HG02885 (cell line): ENCODE data around the gene KPNA1.
"Not testable (repeated sequence)": the region's sequence is repeated elsewhere in the genome, so short reads cannot be mapped to it uniquely, and the experiment has no call there.

Experiments used
- ATAC-seq: cut with Tn5 transposase; IDR thresholded peaks from one replicate; pipeline ENCODE4 v1.9.1; 2021; ENCODE audit warnings: mild to moderate bottlenecking; ENCODE audit not compliant: unreplicated experiment, poor library complexity

The KPNA1 gene

DNA sequence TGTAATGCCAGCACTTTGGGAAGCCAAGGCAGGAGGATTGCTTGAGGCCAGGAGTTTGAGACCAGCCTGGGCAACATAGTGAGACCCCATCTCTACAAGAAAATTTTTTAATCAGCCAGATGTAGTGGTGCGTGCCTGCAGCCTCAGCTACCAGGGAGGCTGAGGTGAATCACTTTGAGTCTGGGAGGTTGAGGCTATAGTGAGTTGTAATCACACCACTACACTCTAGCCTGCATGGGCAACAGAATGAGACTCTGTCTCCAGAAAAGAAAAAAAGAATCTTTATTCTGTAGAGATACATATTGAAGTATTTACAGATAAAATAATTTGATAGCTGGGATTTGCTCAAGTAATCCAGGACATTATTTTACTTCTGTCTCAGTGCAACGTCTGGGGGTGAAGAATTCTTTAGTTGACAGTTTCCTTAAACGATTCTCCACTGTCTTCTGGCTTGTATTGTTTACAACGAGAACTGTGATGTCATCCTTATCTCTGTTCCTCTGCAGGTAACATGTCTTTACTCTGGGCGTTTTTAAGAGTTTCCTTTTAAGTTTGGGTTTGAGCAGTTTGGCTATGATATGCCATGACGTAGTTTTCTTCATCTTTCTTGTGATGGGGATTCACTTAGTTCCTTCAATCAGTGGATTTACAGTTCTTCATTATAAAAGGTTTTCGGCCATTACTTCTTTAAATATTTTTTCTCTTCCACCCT lies 26.3 kb downstream of the KPNA1 start:
- ATAC-seq, result no peak

DNA sequence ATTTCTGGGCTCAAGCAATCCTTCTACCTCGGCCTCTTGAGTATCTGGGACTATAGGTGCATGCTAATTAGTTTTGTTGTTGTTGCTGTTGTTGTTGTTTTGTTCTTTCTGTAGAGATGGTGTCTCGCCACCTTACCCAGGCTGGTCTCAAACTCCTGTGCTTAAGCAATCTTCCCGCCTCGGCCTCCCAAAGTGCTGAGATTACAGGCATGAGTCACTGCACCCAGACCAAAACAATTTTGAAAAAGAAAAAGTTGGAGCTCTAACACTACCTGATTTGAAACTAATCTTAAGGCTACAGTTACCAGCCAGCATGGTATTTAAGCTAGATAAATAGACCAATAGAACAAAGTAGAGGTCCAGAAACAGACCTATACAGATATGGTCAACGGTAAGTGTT lies 29.8 kb downstream of the KPNA1 start:
- ATAC-seq, result no peak

DNA sequence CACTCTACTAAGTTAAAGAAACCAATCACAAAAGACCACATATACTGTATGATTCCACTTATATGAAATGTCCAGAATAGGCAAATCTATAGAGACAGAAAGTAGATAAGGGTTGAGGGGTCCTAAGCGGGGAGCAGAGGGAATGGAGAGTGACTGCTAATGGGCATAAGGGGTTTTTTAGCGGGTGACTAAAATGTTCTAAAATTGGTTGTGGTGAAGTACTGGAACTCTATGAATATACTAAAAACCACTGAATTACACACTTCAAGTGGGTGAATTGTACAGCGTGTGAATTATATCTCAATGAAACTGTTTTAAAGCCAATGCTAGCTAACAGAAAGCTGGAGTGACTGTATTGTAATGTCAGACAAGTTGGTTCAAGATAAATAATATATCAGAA lies 33.3 kb downstream of the KPNA1 start:
- no peak for ATAC-seq

DNA sequence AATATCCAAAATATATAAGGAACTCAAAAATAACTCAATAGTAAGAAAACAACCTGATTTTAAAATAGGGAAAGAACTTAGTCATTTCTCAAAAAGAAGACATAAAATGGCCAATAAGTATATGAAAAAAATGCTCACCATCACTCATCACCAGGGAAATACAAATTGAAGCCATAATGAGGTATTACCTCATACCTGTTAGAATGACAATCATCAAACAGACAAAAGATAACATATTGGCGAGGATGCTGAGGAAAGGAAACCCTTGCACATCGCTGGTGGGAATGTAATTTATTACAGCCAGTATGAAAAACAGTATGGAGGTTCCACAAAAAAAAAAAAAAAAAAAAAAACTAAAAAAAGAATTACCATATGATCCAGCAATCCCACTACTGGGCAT lies 38.2 kb downstream of the KPNA1 start:
- no peak for ATAC-seq

DNA sequence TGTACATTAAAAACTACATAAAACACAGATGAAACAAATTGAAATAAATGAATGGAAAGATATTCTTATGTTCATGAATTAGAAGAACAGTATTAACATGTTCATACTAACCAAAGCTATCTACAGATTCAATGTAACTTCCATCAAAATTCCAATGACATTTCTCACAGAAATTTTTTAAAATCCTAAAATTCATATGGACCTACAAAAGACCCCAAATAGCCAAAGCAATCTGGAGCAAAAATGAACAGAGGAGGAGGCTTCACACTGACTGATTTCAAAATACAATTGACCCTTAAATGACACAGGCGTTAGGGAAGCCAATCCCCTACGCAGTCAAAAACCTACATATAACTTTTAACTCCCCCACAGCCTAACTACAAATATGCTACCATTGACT lies 39.4 kb downstream of the KPNA1 start:
- no peak for ATAC-seq

DNA sequence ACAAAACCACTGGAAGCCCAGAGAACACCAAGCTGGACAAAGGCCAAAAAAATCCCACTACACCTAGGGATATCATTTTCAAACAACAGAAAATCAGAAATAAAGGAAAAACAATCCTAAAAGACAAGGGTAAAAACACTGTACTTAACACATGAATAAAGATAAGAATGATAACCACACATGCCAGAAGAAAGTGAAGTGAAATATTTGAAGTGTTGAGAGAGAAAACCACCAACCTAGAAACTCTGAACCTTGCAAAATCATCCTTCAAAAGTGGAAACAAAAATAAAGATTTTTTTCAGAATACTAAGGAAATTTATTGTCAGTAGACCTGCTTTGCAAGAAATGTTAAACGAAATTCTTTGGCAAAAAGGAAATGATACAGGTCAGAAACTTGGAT lies 45.1 kb downstream of the KPNA1 start:
- ATAC-seq, result no peak

DNA sequence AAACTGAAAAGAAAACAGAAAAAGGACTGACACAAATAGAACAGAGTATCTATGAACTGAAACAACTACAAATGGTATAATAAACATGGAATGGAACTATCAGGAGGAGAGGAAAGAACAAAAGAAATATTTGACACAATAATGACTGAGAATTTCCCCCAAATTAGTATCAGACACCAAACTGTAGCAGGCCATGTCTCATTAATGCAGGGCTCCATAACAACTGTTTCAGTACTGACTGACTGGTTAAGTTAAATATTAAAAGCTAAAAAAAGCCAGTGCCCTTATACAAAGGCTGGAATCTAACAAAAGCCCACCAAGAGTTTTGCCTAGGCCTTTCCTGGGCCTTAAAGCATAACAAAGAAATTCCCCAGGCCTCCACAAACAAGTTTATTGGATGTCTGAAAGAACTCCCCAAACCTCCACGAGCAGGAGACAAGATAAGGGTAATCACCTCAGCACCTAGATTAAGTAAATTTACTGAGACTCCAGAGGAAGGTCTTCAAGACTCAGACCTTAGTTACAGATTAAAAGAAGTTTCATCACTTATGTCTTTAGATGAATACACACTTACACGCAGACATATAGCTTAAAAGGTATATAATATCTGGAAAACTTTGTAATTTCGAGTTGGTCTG lies 45.7 kb downstream of the KPNA1 start:
- no peak for ATAC-seq

DNA sequence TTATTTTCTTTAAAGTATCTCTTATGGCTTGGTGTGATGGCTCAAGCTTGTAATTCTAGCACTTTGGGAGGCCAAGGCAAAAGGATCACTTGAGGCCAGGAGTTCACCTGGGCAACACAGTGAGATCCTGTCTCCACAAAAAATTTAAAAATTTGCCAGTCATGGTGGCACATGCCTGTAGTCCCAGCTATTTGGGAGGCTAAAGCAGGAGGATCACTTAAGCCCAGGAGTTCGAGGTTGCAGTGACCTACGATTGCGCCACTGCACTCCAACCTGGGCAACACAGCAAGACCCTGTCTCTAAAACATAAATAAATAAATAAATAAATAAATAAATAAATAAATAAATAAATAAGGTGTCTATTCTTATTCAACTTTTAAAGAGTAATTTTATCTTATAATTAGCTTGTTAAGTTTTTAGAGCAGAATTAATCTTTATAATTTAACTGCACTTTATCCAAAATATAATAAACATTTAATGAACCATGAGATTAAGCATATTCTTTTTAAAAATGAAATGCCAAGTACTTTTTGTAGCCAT lies 48.0 kb downstream of the KPNA1 start:
- ATAC-seq, result no peak

DNA sequence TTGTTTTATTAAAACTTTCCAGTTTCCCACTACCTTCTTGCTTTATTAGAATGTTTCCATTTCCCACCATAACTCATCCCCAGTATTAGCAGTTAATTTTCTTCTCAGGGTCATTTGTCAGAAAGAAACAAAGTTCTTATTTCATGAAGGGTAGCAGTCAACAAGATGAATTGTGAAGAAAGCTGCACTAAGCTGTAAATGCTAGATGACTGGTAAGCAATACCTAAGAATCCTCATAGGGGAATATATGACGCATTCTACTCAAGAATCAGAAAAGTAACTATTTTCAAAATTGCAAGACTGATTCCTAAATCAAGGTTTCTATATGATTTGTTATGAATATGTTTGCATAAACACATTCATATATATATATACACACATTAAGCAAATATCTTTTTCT lies 50.1 kb downstream of the KPNA1 start:
- no peak for ATAC-seq

DNA sequence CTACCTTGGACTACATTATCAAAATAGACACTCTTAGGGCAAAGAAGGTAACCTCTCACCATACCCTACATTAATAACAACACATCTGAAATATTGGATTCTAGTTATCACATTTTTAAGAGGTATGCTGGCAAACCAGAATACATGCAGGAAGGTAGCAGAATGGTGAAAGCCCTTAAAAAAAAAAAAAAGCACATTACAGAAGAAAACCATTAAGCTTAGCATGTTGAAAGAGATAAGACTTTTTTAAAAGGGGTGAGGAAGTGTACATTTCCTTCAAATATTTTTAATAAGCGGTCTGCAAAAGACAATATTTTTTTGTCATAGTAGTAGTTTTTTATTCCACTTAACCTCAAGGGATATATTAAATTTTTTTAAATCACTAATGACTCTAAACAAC lies 52.3 kb downstream of the KPNA1 start:
- no peak for ATAC-seq

DNA sequence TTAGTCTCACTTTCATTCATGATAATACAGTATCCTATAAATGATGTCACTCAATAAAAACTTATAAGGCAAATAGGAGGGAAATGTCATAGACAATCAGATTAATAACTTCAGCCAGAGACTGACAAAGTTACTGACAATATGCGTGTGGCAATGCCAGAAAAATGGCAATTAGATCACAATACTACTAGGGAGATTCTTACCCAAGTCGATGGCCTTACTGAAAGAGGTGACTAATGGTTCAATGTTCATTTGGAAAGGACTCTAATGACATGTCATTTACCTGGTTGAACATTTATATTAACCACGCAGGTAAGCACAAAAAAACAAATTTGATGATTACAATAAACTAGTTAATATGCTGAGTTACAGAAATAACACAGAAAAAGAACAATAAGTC lies 52.9 kb downstream of the KPNA1 start:
- no peak for ATAC-seq

DNA sequence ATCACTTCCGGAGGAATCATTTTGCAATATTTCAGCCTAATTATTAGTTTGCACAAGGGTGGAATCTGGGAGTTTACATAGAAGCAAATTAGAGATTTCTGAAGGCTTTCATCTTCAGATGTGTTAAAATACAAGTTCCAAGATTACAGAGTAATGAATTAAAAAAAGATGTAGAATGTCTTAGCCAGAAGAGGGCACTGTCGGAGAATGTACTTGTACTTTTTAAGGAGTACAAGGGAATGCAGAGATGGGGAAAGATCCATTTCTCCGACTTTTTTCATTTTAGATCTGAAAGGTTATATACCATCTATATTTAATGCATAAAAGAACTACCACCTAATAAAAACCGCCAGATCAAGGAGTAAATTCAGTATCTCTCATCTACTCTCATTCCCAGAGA lies 55.7 kb downstream of the KPNA1 start:
- no peak for ATAC-seq

DNA sequence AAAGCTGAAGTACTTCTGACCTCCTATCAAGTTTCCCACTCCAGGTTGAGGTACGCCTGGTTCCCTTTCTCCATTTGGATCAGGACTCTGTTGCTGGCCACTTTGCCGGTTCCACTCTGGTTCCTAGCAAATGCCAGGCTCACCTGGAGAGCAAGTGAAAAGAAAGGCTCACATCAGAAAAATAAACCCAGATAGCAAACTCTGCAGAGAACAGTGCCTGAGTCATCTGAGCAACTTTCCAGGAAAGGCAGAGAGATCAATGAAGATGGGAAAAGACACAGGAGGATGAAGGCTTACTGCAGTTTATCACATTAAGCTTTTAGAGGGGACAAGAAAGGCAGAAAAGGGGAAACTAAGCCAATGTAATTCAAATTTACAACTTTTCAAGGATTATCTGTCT lies 57.0 kb downstream of the KPNA1 start:
- ATAC-seq, result no peak

DNA sequence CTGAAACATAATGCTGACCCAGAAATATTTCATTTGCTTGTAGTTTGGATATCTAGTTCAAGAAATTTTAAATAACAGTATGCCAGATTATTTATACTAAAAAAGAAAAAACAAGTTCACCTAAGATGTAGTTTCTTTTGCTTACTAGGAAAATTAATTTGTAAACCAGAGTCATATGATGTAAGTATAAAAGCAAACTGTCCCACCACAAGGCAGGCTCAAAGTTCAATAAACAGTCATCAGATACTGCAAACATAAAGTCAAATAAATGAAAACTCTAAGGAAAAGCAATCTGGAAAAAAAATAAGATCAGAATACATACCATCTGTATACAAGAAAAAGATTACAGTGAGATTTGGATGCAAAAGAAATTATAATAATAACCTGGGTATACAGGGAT lies 58.7 kb downstream of the KPNA1 start:
- ATAC-seq, result no peak

DNA sequence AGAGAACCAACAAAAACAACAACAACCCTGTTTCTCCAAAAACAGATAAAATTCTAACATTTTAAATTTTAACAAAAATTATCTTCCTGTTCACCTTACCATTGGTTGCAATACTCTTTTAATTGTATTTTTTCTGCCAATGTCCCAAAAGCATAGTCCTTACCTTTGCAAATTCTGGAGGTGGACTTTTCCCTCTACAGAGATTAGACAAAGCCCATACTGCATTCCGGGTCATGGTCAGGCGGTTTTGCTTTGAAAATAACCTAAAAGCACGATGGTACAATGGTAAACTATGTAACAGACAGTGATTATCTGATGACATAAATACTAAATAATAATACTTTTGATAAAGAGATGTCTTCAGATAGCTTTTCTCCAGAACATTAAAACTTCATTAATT lies 63.4 kb downstream of the KPNA1 start:
- no peak for ATAC-seq

DNA sequence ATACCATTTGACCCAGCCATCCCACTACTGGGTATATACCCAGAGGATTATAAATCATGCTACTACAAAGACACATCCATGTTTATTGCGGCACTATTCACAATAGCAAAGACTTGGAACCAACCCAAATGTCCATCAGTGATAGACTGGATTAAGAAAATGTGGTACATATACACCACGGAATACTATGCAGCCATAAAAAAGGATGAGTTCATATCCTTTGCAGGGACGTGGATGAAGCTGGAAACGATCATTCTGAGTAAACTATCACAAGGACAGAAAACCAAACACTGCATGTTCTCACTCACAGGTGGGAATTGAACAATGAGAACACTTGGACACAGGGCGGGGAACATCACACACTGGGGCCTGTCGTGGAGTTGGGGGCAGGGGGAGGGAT lies 66.5 kb downstream of the KPNA1 start:
- ATAC-seq, result not testable (repeated sequence)

DNA sequence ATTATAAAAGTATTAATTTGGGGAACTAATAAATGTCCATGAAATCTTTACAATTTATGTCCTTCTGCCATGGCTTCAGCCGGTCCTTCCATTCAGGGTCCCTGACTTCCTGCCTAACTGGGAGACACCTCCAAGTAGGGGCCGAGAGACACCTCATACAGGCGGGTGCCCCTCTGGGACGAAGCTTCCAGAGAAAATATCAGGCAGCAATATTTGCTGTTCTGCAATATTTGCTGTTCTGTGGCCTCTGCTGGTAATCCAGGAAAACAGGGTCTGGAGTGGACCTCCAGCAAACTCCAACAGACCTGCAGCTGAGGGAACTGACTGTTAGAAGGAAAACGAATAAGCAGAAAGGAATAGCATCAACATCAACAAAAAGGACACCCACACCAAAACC lies 70.2 kb downstream of the KPNA1 start:
- not testable (repeated sequence) for ATAC-seq

DNA sequence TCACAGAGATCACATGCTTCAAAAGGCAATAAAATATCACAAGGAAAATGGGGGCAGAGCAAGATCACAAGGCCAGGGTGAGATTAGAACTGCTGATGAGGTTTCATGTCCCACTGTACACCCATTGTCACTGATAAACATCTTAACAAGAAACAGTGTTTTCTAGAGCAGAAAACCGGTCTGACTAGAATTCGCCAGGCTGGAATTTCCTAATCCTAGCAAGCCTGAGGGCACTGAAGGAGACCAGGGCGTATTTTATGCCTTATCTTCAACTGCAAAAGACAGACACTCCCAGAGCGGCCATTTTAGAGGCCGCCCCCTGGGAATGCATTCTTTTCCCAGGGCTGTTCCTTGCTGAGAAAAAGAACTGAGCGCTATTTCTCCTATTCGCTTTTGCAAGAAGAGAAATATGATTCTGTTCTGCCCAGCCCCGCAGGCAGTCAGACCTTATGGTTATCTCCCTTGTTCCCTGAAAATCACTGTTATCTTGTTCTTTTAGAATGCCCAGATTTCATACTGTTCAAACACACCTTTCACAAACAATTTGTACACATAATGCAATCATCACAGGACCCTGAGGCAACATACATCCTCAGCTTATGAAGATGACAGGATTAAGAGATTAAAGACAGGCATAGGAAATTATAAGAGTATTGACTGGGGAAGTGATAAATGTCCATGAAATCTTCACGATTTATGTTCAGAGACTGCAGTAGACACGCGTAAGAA lies 70.8 kb downstream of the KPNA1 start:
- not testable (repeated sequence) for ATAC-seq

DNA sequence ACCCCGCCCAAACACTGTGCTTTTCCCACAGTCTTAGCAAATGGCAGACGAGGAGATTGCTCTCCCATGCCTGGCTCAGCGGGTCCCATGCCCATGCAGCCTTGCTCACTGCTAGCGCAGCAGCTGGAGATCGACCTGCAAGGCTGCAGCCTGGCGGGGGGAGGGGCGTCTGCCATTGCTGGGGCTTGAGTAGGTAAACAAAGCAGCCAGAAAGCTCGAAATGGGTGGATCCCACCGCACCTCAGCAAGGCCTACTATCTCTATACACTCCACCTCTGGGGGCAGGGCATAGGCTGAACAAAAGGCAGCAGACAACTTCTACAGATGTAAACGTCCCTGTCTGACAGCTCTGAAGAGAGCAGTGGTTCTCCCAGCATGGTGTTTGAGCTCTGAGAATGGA lies 71.6 kb downstream of the KPNA1 start:
- ATAC-seq, result no peak

DNA sequence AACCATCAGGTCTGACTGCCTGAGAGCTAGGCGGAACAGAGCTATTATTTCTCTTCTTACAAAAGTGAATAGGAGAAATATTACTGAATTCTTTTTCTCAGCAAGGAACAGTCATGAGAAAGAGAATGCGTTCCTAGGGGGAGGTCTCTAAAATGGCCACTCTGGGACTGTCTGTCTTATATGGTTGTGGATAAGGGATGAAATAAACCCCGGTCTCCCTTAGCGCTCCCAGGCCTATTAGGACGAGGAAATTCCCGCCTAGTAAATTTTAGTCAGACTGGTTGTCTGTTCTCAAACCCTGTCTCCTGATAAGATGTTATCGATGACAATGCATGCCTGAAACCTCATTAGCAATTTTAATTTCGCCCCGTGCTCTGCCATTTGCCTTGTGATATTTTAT lies 78.8 kb downstream of the KPNA1 start:
- ATAC-seq, result no peak

DNA sequence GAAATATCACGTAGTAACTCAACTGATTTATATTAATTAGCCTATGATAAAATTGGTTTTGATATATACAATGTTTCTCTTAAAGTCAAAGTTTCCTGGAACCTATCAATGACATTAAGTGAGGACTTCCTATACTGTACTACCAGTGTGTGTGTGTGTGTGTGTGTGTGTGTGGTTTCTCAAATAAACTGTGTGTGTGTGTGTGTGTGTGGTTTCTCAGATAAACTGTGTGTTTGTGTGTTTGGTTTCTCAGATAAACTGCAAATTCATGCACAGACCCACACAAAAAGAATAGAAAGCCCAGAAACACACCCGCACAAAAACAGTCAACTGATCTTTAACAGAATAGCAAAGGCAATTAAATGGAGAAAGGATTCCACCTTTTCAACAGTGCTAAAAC lies 84.4 kb downstream of the KPNA1 start:
- ATAC-seq, result no peak
